ENCODE data around the gene PCSK1N. TPM values are rescaled to one million over a fixed set of nuclear protein-coding genes. Genes with fewer than 3 reads are reported as not detected.
"Not testable (repeated sequence)": the region's sequence is repeated elsewhere in the genome, so short reads cannot be mapped to it uniquely, and the experiment has no call there.

Gene PCSK1N
- total RNA-seq = not detected in 2 replicates

GRCh38 chrX:48835524-48836329 is at the start of gene PCSK1N:
TSS of gene PCSK1N (minus strand) at chrX:48835610. CDS start at chrX:48835532, 78 bp downstream.
- H3K79me2 ChIP-seq (ENCODE audit: insufficient read depth, low read length) = no peaks in the 10 kb centered on the region
- no peaks in the 10 kb centered on the region for H3K4me1 ChIP-seq (ENCODE audit: insufficient read depth, low read length)
- TF ChIP-seq, protein P1, sequence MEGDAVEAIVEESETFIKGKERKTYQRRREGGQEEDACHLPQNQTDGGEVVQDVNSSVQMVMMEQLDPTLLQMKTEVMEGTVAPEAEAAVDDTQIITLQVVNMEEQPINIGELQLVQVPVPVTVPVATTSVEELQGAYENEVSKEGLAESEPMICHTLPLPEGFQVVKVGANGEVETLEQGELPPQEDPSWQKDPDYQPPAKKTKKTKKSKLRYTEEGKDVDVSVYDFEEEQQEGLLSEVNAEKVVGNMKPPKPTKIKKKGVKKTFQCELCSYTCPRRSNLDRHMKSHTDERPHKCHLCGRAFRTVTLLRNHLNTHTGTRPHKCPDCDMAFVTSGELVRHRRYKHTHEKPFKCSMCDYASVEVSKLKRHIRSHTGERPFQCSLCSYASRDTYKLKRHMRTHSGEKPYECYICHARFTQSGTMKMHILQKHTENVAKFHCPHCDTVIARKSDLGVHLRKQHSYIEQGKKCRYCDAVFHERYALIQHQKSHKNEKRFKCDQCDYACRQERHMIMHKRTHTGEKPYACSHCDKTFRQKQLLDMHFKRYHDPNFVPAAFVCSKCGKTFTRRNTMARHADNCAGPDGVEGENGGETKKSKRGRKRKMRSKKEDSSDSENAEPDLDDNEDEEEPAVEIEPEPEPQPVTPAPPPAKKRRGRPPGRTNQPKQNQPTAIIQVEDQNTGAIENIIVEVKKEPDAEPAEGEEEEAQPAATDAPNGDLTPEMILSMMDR (IDR thresholded peaks at IDR 0.05; ENCODE audit: extremely low read depth, low read depth, low read length) = no peak
- H3K9me3 ChIP-seq (ENCODE audit: low read depth, low read length) = no peaks in the 10 kb centered on the region
- H3K27ac ChIP-seq (ENCODE audit: low read depth, low read length) = no peak within 1 kb of the TSS
- no peaks in the 10 kb centered on the region for H4K20me1 ChIP-seq (ENCODE audit: insufficient read depth, low read length)
- peak; percentile 56 for DNase-seq (ENCODE audit: insufficient read length, low spot score, missing footprints)
- H3K27me3 ChIP-seq (ENCODE audit: insufficient read depth, low read length) = peaks cover 20% of the 10 kb centered on the region
- no peak within 1 kb of the TSS for H3K4me3 ChIP-seq (ENCODE audit: insufficient read depth, low read length)
- no peak within 1 kb of the TSS for H3K4me2 ChIP-seq (ENCODE audit: insufficient read depth, low read length)
- no peaks in the 10 kb centered on the region for H3K36me3 ChIP-seq (ENCODE audit: insufficient read depth, low read length)
- no peak within 1 kb of the TSS for H2AFZ ChIP-seq (ENCODE audit: low read length)

GRCh38 chrX:48883729-48884128 is 48.3 kb upstream of the PCSK1N start:
- Histone ChIP-seq H4K20me1 (ENCODE audit: insufficient read depth, low read length) (no peaks in the 10 kb centered on the region), H3K27me3 (ENCODE audit: insufficient read depth, low read length) (no peaks in the 10 kb centered on the region), H3K36me3 (ENCODE audit: insufficient read depth, low read length) (no peaks in the 10 kb centered on the region), H3K27ac (ENCODE audit: low read depth, low read length) (no peak overlapping the region), H3K4me2 (ENCODE audit: insufficient read depth, low read length) (no peak overlapping the region), H3K4me3 (ENCODE audit: insufficient read depth, low read length) (no peak overlapping the region), H3K79me2 (ENCODE audit: insufficient read depth, low read length) (no peaks in the 10 kb centered on the region), H3K9me3 (ENCODE audit: low read depth, low read length) (no peaks in the 10 kb centered on the region), H3K4me1 (ENCODE audit: insufficient read depth, low read length) (no peaks in the 10 kb centered on the region), H2AFZ (ENCODE audit: low read length) (no peak overlapping the region)
- TF ChIP-seq, protein P1 (IDR thresholded peaks at IDR 0.05; ENCODE audit: extremely low read depth, low read depth, low read length) = no peak
- peak; percentile 32 for DNase-seq (ENCODE audit: insufficient read length, low spot score, missing footprints)

- H3K79me2 ChIP-seq (ENCODE audit: insufficient read depth, low read length); DNase-seq (ENCODE audit: insufficient read length, low spot score, missing footprints); H3K27ac ChIP-seq (ENCODE audit: low read depth, low read length); H3K36me3 ChIP-seq (ENCODE audit: insufficient read depth, low read length); H3K4me2 ChIP-seq (ENCODE audit: insufficient read depth, low read length); H3K4me3 ChIP-seq (ENCODE audit: insufficient read depth, low read length); H3K4me1 ChIP-seq (ENCODE audit: insufficient read depth, low read length); H2AFZ ChIP-seq (ENCODE audit: low read length); H3K9me3 ChIP-seq (ENCODE audit: low read depth, low read length); H3K27me3 ChIP-seq (ENCODE audit: insufficient read depth, low read length); H4K20me1 ChIP-seq (ENCODE audit: insufficient read depth, low read length): not testable (repeated sequence)
Measured at GRCh38 chrX:48876944-48877343, 41.5 kb upstream of the PCSK1N start.

GRCh38 chrX:48872017-48872416 is 36.6 kb upstream of the PCSK1N start:
- H3K27ac ChIP-seq (ENCODE audit: low read depth, low read length); H3K36me3 ChIP-seq (ENCODE audit: insufficient read depth, low read length); H3K4me3 ChIP-seq (ENCODE audit: insufficient read depth, low read length); H3K4me1 ChIP-seq (ENCODE audit: insufficient read depth, low read length); H4K20me1 ChIP-seq (ENCODE audit: insufficient read depth, low read length); H3K9me3 ChIP-seq (ENCODE audit: low read depth, low read length); H3K27me3 ChIP-seq (ENCODE audit: insufficient read depth, low read length); H3K4me2 ChIP-seq (ENCODE audit: insufficient read depth, low read length); H2AFZ ChIP-seq (ENCODE audit: low read length); DNase-seq (ENCODE audit: insufficient read length, low spot score, missing footprints); H3K79me2 ChIP-seq (ENCODE audit: insufficient read depth, low read length): not testable (repeated sequence)

DNA sequence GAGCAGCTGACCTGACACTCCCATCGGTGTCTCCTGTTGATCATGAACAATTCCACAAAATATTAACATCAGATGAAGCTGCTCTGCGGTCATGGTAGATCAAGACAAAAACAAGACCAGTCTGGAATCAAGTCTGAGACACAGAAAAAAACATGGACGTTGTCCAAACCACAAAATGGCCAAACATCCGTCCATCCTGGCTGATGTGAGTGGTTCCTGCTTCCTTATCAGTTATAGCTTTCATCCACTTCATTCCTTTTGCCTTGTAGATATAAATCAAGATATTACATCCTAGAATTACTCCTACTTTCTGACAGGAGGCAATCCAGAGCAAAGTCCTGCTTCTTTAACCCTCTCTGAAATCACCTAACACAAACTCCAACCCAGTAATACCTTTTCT is 28.8 kb upstream of the PCSK1N start:
- TF ChIP-seq, protein P1 (IDR thresholded peaks at IDR 0.05; ENCODE audit: extremely low read depth, low read depth, low read length) = no peak
- Histone ChIP-seq H3K9me3 (ENCODE audit: low read depth, low read length) (no peaks in the 10 kb centered on the region), H2AFZ (ENCODE audit: low read length) (no peak overlapping the region), H3K4me1 (ENCODE audit: insufficient read depth, low read length) (no peaks in the 10 kb centered on the region), H3K27ac (ENCODE audit: low read depth, low read length) (no peak overlapping the region), H3K4me2 (ENCODE audit: insufficient read depth, low read length) (no peak overlapping the region), H3K79me2 (ENCODE audit: insufficient read depth, low read length) (no peaks in the 10 kb centered on the region), H3K27me3 (ENCODE audit: insufficient read depth, low read length) (no peaks in the 10 kb centered on the region), H3K4me3 (ENCODE audit: insufficient read depth, low read length) (no peak overlapping the region), H3K36me3 (ENCODE audit: insufficient read depth, low read length) (no peaks in the 10 kb centered on the region), H4K20me1 (ENCODE audit: insufficient read depth, low read length) (no peaks in the 10 kb centered on the region)
- DNase-seq (ENCODE audit: insufficient read length, low spot score, missing footprints) = no peak
